Glomerular visceral epithelial cell (primary cell): Measurements from ENCODE around the gene TMEM187.

Experiments
- DNase-seq: peaks from one replicate; pipeline ENCODE4 v3.0.0-alpha.2; 2016; ENCODE audit errors: extremely low spot score

Gene TMEM187

GRCh38 chrX:154000051-154000450, 27.5 kb downstream of the TMEM187 start:
- no peak for DNase-seq

GRCh38 chrX:154002215-154002719, 29.7 kb downstream of the TMEM187 start:
- peak; percentile 57 for DNase-seq

GRCh38 chrX:154004315-154004714, 31.8 kb downstream of the TMEM187 start:
- DNase-seq, result no peak

- no peak for DNase-seq
Observed at GRCh38 chrX:154006947-154007346, 34.4 kb downstream of the TMEM187 start.

GRCh38 chrX:154008521-154008920, 36.0 kb downstream of the TMEM187 start:
- no peak for DNase-seq

GRCh38 chrX:154010330-154011087, 38.0 kb downstream of the TMEM187 start:
- no peak for DNase-seq

- DNase-seq, result no peak
Observed at GRCh38 chrX:154011376-154012335, 39.1 kb downstream of the TMEM187 start.

- no peak for DNase-seq
Observed at GRCh38 chrX:154012336-154012991, 39.9 kb downstream of the TMEM187 start.

- no peak for DNase-seq
Observed at GRCh38 chrX:154013001-154013421, 40.5 kb downstream of the TMEM187 start.

GRCh38 chrX:154013614-154014360, 41.2 kb downstream of the TMEM187 start:
- peak; percentile 30 for DNase-seq

- no peak for DNase-seq
Observed at GRCh38 chrX:154014429-154015380, 42.2 kb downstream of the TMEM187 start.

- DNase-seq, result no peak
Observed at GRCh38 chrX:154015581-154016264, 43.2 kb downstream of the TMEM187 start.

GRCh38 chrX:154016366-154017076, 44.0 kb downstream of the TMEM187 start:
- no peak for DNase-seq

- no peak for DNase-seq
Observed at GRCh38 chrX:154017766-154018517, 45.4 kb downstream of the TMEM187 start.

- no peak for DNase-seq
Observed at GRCh38 chrX:154018518-154019060, 46.0 kb downstream of the TMEM187 start.

- peak; percentile 3 for DNase-seq
Observed at GRCh38 chrX:154019061-154019621, 46.6 kb downstream of the TMEM187 start.
